HuH-7.5 (cell line): Measurements from ENCODE around the gene TNS1.
"Not testable (repeated sequence)": the region's sequence is repeated elsewhere in the genome, so short reads cannot be mapped to it uniquely, and the experiment has no call there.

Experiments used
- DNase-seq: peaks from one replicate; pipeline ENCODE4 v3.0.0; 2011; ENCODE audit warnings: low spot score

Gene TNS1

DNA sequence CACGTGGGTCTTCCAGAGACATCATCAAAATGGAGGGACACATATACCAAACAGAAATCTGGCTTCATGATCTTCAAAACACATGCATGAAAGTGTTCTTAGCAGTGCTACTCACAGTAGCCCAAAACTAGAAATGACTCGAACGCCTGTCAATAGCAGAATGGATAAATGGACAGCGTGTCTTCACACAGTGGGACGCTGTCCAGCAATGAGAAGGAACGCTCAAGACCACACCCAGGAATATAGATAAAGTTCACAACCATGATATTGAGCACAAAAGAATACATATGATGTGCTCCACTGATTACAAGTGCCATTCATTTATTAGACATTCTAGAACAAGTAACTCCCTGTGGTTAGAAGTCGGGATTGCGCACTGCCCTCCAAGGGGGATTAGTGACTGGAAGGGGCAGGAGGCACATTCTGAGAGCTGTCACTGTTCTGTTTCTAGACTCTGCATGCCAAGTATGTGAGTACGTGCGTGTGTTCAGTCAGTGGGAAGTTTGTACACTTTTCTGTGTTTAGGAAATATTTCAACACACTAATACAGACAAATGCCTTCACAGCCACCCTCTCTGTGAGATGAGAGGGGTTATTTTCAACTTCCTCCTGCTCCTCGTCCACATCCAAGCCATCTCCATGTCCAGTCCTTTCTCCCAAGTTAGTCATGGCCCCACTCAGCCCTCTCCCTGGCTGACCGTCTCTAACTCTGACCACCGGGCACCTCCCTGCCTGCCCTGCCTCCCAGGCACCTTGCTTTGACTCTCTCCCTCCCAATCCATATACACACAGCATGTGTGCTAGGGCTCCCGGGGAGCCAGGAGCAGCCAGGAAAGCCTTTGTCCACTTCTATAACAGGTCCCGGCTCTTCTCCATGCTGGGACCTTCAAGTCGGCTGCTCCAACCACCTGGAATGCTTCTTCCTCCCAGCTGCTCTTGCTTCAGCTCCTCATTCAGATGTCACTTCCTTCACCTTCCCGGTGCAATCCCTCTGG is 26.9 kb upstream of the TNS1 start:
- DNase-seq: no peak

DNA sequence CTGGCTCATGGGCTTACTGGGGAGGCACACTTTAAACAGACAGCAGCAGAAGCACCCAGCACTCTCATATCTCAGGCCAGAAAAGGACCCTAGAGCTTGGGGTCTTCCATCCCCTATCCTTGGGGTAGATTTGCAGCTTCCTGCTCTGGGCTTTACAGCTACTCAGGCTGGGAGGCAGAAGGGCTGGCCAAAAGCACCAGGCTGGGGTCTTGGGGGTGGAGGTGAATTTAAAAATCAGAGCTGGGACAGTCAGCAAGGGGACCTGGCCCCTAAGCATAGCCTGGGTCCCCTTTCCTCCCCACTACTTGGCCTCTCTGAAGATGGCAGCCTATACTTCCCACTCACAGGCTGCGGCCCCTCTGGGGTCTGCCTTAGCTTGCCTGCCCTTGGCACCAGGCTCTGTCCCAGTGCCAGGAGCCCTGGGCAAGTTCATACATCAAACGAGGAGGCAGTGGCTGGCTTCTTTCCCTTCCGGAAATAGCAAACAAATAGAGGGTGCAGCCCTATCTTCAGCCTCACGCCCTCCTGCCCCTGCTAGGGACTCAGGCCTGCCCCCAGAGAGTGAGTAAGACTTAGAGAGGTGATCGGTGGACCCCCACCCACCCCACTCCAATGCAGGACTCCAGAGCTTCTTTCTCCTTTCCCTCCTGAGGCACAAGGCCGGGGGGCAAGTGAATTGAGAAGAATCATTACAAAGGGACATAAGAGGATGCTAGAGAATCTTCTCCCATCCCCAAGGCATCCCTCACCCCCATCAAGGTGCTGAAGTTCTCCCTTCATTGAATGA is 26.0 kb upstream of the TNS1 start:
- DNase-seq: no peak

DNA sequence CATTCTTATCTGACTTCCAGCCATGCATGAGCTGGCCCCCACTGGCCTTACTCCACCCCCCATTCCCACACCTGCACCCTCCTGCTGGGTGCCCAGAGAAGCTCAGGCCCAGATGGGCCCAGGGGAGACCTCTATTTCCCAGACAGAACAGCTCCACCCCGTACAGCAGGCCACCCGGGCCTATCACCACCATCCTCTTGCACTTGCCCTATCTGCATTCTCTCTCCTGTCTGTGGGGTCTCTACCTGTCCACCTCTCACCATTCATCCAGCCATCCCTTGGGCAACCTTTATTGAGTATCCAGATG is 25.3 kb upstream of the TNS1 start:
- no peak for DNase-seq

DNA sequence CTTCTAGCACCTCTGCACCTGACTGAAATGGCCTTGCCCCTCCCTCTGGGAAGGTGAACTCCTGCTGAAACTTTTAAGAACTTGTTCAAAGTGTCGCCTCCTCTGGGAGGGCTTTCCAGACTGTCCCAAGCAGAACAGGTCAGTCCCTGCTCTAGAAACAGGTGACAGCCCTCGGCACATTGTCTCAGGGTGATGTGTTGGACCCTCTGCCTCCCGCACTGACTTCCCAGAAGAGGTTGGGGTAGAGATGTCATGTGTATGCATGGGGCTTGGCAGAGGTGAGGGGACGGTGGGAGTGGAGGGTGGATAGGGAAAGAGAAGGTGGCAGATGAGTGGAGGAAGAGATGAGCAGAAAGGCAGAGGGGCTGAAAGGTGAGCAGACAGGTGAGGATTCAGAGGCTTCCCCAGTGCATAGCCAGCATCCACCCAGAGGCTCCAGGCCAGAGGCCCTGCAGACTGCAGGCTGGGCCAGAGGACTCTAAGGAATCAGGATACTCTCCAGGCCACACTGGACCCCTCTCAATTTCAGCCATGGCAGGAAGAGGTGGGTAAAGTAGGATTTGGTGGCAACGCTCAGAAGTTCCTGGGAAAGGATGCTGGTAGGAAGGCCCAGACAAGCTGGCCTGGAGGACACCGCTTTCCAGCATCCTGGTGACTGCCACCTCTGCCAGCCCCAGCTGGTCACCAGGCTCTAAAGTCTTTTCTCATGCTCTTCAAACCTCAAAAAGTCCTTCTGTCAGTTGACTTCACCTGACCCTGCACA is 24.8 kb upstream of the TNS1 start:
- no peak for DNase-seq

DNA sequence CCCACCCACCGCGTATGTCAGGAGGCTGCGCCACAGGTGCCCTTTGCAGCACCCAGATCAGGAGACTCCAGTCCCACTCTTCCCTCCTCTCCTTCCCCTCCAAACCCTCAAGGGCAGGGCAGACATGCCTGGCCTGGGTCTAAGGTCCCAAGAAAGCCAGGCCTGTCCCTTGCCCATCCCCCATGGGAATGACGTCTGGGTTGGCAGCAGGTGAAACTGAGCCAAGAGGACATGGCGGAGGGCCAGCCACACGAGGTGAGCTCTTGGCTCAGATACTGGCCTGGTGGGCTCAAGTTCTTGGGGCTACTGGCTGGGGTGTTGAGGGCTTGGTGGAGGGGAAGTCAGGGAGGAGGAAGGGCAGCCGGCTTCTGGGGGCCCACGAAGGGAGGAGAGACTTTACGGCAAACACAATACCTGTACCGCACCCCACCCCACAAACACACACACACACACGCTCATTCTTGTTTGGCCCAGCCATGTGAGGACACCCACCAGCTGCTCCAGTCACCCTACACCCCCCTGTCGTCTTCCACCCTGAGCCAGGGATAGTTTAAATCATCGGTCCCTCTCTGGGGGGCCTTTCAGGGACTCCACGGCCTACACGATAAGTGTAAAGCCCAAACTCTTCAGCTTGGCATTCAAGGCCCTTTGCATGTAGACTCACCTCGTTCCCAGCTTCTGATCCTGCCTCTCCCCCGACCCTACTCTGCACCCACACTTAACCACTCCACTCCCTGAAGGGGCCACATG is 24.1 kb upstream of the TNS1 start:
- DNase-seq: no peak

DNA sequence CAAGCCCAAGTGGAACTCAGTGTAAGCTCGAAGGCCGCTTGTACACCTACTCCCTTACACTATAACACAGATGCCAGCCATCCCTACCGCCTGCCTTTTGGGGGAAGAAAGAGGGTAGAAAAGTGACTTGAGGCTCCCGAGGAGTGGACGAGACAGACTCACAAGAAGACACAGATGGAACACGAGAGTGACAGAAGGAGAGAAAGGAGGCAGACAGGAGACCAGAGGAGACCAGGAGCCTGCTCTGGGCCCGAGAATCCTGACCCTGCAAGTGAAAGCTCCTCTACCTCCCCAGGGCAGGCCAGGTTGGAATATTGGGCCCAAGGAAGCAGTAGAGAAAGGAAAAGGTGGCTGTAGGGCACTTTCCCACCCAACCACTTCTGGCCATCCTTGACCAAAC is 23.4 kb upstream of the TNS1 start:
- DNase-seq: no peak

DNA sequence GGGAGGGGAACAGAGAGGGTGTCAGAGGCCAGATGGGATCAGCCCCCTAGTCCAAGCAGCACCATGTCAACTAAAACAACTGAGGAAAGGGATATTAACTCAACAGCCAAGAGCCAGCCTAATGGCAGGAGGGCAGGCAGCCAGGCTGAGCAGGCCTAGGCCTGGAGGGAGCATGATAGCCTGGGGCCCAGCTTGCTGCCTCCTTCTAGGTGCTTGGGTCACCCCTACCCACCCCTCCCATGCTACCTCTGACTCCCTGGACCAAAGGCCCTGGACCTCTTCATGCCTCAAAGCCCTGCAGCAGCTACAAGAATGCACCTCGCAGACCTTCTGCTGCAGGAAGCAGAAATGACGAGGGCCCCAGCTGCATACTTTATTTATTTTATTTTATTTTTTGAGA is 22.1 kb upstream of the TNS1 start:
- no peak for DNase-seq

DNA sequence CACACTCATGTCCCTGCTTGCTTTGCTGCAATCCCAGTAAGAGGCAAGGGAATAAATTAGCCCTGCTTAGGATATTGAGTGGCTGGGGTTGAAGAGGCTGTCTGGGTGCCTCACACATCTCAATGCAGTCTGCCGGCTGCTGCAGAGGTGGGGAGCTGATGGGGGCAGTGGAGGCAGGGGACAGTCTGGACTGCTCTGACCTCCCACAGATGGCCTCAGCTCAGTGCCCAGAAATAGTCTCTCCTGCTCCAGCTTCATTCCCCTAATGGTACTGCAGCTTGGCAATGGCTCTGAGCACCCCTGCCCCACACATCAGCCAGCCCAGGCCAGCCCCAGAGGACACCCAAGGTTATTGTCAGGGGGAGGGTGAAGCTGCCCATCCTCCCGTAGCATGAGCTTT is 21.5 kb upstream of the TNS1 start:
- DNase-seq: no peak

DNA sequence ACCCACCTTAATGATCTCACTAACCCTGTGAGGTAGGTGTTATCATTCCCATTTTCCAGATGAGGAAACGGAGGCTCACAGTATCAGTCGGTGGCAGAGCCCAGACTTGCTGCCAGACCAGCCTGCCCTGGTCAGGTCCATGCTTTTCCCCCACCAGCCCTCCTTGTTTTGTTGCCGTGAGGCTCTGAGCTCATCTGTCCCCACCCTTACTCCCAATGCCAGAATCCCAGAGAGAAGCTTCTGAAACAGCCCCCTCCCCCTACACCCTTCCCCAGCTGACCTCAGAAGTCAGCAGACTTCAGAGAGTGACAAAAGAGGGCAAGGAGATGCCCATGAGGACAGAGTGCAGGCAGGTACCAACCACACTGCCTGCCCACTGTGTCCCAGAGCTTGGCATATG is 20.8 kb upstream of the TNS1 start:
- DNase-seq: no peak

DNA sequence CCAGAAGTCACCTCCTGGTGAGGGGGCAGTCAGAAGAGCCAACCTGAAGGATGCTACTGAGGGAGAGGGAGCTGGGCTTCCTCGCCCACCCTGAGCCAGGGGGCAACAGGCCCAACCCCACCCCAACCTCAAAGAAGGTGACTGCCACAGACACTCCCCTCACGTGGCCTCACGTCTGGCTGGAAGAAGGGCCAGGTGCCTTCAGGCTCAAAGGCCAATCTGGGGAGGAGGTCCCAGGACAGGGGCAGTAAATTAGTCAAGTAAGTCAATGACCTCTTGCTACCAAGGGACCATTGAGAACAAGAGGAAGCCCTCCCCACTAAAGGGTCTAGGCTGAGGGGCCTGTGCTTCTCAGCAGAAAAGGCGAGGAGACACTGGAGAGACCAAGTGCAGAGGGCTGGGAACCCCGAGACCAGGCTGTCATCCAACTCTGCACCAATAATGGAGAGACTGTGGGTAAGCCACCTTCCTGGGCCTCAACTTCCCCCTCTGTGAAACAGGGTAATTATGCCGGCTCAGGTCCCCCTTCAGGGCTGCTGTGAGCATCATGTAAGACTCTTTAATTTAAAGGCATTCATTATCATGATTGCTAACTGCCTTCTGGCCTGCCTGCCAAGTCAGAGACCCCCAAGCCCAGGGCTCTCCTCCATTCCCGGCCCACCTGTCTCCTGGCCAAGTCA is 20.2 kb upstream of the TNS1 start:
- no peak for DNase-seq

DNA sequence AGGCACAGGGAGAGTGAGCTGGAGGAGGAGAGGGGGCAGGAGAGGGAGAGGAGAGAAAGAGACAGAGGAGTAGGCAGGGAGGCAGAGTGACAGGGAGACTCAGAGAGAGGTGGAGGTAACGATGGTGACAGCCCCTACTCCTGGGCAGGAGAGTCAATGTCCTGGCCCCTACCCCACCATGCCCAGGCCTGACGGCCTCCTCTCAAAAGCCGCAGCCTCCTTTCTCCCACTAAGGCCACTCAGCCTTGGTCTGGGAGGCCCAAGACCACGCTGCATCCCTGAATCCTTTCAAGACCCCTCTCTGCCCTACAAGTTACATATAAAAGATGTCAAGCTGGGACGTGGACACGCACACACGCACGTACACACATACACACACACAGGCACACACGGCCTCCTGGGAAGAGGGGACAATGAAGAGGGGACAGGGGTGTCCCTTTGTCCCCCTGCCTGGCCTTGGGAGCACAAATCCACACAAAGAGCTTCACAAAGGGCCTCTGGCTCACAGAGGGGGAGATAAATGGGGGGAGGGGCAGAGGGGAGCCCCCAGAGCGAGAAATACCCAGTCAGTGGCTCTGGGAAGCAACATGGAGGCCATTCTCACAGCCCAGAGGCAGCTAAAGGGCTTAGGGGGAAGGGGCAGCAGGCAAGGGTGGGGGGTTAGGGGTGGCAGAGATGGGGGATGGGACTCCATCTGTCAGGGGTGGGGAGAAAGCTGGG is 19.5 kb upstream of the TNS1 start:
- no peak for DNase-seq

DNA sequence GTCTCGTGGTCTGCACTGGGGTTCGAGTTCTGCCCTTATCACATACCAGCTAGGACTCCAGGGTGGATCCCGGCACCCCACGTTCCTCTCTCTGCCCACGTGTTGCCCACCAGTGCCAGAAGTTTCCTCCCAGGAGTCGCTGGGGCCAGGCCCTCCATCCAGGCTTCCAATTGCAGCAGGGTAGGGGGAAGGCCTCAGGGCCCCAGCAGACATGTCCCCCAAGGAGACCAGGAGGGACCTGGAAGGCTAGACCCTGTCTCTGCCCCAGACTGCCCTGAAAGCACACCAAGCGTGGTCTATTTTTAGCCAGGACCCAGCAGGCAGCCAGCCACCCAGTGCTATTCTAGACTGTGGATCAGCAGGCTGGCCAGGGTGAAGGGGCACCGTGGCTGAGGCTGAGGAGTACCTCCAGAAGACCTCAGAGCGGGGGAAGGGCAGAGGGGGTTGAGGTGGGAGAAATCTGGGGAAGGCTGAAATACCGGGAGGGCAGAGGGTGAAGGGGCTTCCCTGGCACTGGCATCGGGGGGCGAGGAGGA is 18.8 kb upstream of the TNS1 start:
- no peak for DNase-seq

DNA sequence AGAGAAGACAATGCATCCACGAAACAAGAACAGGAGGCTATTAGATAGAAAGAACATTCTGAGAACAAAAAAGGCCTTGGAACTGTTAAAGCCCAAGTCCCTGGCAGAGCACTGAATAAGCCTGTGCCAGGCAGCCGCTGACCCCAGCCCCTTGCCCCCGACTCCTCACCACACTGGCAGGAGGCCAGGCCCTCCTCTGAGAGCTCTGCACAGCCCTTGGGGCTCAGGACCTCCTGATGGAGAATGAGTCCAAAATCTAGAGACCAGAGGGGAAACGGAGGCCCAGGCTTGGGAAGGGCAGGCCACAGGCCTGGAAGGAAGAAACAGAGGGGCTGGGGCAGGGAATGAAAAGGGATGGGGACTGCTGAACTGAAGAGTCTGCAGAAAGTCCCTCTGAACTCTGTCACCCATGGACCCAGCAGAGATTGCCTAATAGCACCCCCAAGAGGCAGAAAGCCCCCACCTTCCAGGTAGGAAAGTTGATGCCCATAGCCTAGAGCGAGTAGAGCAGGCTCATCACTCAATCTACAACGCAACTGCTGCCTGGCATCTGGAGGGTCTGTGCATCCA is 18.3 kb upstream of the TNS1 start:
- no peak for DNase-seq

DNA sequence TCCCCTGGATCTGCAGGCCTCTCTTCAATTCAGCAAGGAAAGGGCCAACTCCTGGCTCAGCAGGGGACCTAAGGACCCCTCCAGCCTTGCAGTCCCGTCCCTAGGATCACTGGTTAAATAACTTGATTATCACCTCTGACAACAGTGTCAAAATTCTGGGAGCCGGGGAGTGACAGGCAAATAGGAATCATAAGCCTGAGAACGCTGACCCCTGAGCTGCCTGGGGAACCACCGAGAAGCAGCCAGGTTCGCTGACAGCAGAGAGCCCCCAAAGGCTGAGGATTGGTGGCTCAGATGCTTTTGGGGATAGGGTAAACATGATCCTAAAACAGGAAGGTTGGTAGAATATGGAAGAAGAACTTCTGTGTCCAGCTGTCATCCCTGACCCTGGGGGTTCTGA is 17.5 kb upstream of the TNS1 start:
- no peak for DNase-seq

DNA sequence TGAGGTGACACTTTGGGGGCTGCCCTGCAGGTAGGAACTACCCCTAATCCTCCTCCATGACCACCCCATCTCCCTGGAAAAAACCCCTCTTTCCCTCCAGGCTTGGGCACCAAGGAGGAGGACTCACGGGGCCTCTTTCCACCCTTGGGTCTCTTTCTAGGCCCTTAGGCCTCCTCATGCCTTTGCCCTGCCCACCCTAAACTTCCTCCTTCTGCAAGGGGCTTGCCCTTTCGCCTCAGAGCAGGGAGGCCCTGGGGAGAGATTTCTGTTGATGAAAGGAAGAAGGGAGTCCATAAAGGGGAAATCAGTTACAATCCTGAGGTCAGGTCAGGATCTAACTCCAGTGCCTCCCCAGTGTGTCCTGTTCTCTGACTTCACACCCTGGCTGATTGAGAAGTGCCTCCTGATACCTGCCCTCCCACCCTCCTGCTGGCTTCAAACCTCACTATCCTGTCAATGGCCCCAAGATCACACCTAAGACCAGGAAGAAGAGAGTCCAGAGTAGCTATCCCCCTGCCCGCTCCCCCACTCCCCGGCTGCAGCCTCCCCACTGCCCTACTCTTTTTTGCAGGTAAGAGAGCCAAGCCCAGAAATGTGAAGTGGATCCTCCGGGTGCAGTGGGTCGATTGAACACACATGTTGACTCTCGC is 16.7 kb upstream of the TNS1 start:
- no peak for DNase-seq

DNA sequence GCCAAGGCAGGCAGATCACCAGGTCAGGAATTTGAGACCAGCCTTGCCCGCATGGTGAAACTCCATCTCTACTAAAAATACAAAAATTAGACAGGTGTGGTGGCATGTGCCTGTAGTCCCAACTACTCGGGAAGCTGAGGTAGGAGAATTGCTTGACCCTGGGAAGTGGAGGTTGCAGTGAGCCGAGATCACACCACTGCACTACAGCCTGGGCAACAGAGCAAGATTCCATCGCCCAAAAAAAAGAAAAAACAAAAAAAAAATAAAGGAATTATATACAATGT is 16.0 kb upstream of the TNS1 start:
- DNase-seq: not testable (repeated sequence)

DNA sequence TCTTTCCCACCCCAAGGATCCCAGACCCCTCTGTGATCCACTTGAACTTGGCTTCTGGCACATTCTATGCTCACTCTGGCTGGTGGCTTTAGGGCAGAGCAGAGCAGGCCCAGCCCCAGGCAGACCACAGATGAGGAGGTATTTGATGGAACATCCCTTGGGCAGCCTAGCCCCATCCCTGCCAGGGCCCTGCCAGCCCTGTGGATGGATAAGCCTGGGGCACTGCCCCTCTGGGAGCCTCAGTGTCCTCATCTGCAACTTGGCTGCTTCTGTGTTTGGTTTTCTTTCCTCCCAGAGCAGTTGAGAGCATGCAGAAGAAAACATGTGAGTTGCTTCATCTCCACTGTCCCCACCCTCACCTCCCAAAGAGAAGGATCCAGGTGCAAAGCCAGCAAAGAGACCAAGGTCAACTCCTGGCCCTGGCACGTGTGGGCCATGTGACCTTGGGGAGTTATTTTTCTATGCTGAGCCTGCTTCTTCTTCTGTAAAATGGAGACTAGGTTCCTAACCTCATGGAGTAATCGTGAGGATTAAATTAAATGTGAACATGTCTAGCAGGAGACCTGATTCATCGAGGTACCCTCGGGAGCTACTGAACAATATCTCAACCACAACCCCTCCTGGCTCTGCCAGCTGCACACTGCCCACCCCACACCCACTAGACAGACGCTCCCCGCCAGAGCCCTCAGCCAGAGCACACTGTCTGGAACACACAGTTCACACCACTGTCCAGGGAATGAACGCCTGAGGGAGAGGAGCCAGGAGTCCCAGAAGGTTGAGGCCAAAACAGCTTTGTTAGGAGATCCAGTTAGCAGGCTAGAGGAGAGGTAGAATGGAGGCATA is 14.6 kb upstream of the TNS1 start:
- no peak for DNase-seq

DNA sequence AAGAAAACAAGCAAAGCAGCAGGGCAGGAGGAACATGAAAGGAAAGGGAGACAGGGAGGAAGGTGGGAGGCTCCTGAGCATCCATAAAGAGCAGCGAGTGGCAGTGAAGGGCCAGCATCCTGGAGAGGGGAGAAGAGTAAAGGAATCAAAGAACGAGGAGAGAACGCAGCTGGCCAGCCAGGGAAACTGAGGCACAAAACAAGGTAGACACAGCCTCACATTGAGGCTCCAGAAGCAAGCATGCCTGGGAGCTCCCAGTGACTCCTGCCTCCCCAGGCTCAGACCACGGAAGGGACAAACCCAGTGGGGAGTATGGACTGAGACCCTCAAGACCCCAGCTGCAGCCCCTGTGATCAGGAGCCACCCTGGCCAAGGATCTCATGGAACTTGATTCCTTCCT is 14.0 kb upstream of the TNS1 start:
- DNase-seq: no peak
